Esophagus muscularis mucosa (tissue), 4 donors: ENCODE results near the gene NUP210. TPM values are rescaled to one million over a fixed set of nuclear protein-coding genes. Genes with fewer than 3 reads are reported as not detected.
"Not testable (repeated sequence)": the region's sequence is repeated elsewhere in the genome, so short reads cannot be mapped to it uniquely, and the experiment has no call there.

Source experiments
- DNase-seq: peaks from one replicate; pipeline ENCODE4 v3.0.0-alpha.2; 2017; ENCODE audit errors: extremely low spot score
- H3K27ac ChIP-seq, 4 donors: fragments of 200-600 bp; sonication (generic); replicated peaks in 1 of 4; 1 replicate in 3 of 4; 2 replicates in 1 of 4; pipeline ENCODE4 v1.5.1; 2016 to 2019; ENCODE audit warnings: mild to moderate bottlenecking in 1 of 4
- H3K27me3 ChIP-seq, 4 donors: fragments of 200-600 bp; sonication (generic); one replicate each; pipeline versions ENCODE4 v1.5.1 to v1.6.0; 2016 to 2019
- H3K36me3 ChIP-seq, 4 donors: fragments of 200-600 bp; sonication (generic); one replicate each; pipeline ENCODE4 v1.5.1; 2016 to 2019
- H3K4me1 ChIP-seq, 4 donors: fragments of 200-600 bp; sonication (generic); one replicate each; pipeline ENCODE4 v1.5.1; 2016 to 2019
- H3K4me3 ChIP-seq, 4 donors: fragments of 200-600 bp; sonication (generic); 1 replicate in 2 of 4; 2 replicates in 2 of 4; pipeline ENCODE4 v1.5.1; 2016 to 2019; ENCODE audit warnings: mild to moderate bottlenecking in 4 of 4, moderate library complexity in 1 of 4
- H3K9me3 ChIP-seq, 4 donors: fragments of 200-600 bp; sonication (generic); 1 replicate in 3 of 4; 2 replicates in 1 of 4; pipeline ENCODE4 v1.5.1; 2016 to 2019
- EP300 ChIP-seq: sonication (generic); formaldehyde crosslinking; IDR thresholded peaks from one replicate; pipeline ENCODE4 v1.6.1; 2017; ENCODE audit warnings: antibody characterized with exemption
- POLR2A ChIP-seq: fragments of 450-650 bp; IDR thresholded peaks from one replicate; pipeline ENCODE4 v1.6.1; 2017; ENCODE audit warnings: antibody characterized with exemption, moderate library complexity, mild to moderate bottlenecking, low read depth
- POLR2AphosphoS5 ChIP-seq, 2 donors: sonication (generic); formaldehyde crosslinking; IDR thresholded peaks; one replicate each; pipeline ENCODE4 v1.6.1; 2017; ENCODE audit warnings: antibody characterized with exemption in 2 of 2
- WGBS: methylation state at CpG from one replicate; pipeline ENCODE4 v1.1.5; 2018; 5-methylcytosine and 5-hydroxymethylcytosine counted together
- intact Hi-C: fragments of 100-400 bp; cut with DNase I; formaldehyde crosslinking; loops from one replicate; pipeline ENCODE4 v1.15.1; 2023
- total RNA-seq, 4 donors: library from RNA; depleted of rRNA; stranded (reverse); fragments of >200 nt; gene quantifications; one replicate each; pipeline versions ENCODE4 v1.1.0 to v1.2.1, GENCODE V29; 2016
- TF ChIP-seq, protein P1 (sequence below), 3 experiments: fragments of 200-600 bp in 2 of 3; fragments of 450-650 bp in 1 of 3; sonication (generic) in 2 of 3; IDR thresholded peaks; one replicate each; pipeline ENCODE4 v1.5.1; 2017 to 2019; ENCODE audit warnings: antibody characterized with exemption in 3 of 3, mild to moderate bottlenecking in 2 of 3, moderate library complexity in 1 of 3

NUP210 gene
- total RNA-seq, 4 donors from 2014 or later = 2.5 to 5.2 (median 4.2) TPM

DNA sequence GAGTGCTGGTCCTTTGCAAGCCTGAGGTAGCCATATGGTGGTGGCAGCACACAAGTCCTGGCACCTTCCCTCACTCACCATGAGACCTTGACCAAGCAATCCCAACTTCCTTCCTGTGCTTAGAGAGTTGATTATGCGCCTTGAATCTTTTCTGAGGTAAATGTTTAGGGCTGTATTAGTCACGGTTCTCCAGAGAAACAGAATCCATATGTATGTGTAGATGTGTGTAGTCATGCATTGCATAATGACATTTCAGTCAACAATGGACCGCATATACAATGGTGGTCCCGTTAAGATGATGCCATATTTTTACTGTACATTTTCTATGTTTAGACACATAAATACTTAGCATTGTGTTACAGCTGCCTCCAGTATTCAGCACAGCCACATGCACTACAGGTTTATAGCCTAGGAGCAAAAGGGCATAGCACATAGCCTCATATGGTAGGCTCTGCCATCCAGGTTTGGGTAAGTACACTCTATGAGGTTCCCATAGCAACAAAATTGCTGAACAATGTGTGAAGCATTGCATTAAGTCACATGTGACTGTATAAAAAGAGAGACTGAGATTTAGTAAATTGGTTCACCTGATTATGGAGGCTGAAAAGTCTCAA, 20.2 kb upstream of the NUP210 start:
- no peaks in the 10 kb centered on the region for H3K36me3 ChIP-seq
- no peaks in the 10 kb centered on the region for H3K27me3 ChIP-seq
- WGBS = 85% methylated on average over 4 of the region's 4 CpGs
- TF ChIP-seq POLR2AphosphoS5 (IDR thresholded peaks at IDR 0.05) = no peak
- TF ChIP-seq POLR2A = no peak
- TF ChIP-seq, protein P1, sequence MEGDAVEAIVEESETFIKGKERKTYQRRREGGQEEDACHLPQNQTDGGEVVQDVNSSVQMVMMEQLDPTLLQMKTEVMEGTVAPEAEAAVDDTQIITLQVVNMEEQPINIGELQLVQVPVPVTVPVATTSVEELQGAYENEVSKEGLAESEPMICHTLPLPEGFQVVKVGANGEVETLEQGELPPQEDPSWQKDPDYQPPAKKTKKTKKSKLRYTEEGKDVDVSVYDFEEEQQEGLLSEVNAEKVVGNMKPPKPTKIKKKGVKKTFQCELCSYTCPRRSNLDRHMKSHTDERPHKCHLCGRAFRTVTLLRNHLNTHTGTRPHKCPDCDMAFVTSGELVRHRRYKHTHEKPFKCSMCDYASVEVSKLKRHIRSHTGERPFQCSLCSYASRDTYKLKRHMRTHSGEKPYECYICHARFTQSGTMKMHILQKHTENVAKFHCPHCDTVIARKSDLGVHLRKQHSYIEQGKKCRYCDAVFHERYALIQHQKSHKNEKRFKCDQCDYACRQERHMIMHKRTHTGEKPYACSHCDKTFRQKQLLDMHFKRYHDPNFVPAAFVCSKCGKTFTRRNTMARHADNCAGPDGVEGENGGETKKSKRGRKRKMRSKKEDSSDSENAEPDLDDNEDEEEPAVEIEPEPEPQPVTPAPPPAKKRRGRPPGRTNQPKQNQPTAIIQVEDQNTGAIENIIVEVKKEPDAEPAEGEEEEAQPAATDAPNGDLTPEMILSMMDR (IDR thresholded peaks at IDR 0.05) = no peak
- TF ChIP-seq EP300 = no peak
- H3K9me3 ChIP-seq = no peaks in the 10 kb centered on the region
- H3K4me1 ChIP-seq = no peaks in the 10 kb centered on the region
- intact Hi-C loops = no loop called here
- H3K27ac ChIP-seq = no peak overlapping the region
- H3K4me3 ChIP-seq = no peak overlapping the region
- no peak for DNase-seq

DNA sequence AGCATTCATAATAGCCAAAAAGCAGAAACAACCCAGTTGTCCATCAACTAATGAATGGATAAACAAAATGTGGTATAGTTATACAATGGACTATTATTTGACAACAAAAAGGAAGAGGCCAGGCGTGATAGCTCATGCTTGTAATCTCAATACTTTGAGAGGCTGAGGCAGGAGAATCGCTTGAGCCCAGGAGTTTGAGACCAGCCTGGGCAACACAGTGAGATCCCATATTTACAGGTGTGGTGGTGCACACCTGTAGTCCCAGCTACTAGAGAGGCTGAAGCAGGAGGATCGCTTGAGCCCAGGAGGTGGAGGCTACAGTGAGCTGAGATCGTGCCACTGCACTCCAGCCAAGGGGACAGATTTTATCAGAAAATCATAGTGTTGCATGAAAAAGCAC, 16.1 kb upstream of the NUP210 start:
- intact Hi-C loops, H3K4me1 ChIP-seq, H3K27me3 ChIP-seq, H3K9me3 ChIP-seq, H3K4me3 ChIP-seq, DNase-seq, H3K36me3 ChIP-seq, H3K27ac ChIP-seq: not testable (repeated sequence)
- WGBS = 85% methylated on average over 4 of the region's 4 CpGs

DNA sequence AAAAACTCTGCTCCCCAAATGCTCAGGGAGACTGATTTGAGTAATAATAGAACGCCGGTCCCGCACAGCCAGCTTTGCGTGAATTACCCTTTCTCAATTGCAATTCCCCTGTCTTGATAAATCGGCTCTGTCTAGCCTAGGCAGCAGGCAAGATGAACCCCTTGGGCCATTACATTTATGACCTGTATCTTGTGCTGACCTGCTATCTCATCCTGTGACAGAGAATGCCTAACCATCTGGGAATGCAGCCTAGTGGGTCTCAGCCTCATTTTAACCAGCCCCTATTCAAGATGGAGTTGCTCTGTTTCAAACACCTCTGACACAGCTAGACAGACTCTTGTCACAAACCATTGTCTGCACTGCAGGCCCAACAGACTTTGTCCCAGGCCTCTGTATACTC, 13.8 kb upstream of the NUP210 start:
- no peaks in the 10 kb centered on the region for H3K9me3 ChIP-seq
- WGBS = 79% methylated on average over 5 of the region's 5 CpGs
- H3K27me3 ChIP-seq = no peaks in the 10 kb centered on the region
- H3K4me3 ChIP-seq = no peak overlapping the region
- TF ChIP-seq EP300 (no peak), POLR2A (no peak), POLR2AphosphoS5 (IDR thresholded peaks at IDR 0.05) (no peak)
- TF ChIP-seq, protein P1 (IDR thresholded peaks at IDR 0.05) = no peak
- H3K36me3 ChIP-seq = no peaks in the 10 kb centered on the region
- no peaks in the 10 kb centered on the region for H3K4me1 ChIP-seq
- intact Hi-C loops = no loop called here
- no peak overlapping the region for H3K27ac ChIP-seq
- DNase-seq = no peak

DNA sequence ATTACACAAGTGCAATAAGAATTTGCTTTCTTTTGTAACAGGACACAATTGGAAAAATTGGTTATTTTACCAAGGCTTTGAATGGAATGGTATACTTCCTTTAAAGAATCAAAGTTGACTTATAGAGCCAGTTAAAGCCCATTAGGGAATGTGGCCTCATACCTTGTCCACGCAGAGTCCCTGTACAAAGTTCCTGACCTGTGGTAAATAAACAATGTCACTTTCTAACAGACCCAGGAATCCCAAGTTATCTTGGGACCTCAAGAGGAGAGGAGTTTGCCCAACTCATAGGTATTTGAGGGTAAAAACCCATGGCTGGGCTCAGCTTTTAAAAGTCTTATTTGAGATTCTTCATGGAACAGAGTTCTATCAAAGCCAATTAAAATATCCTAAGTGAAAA, 12.0 kb upstream of the NUP210 start:
- Histone ChIP-seq H3K4me1 (no peaks in the 10 kb centered on the region), H3K27me3 (no peaks in the 10 kb centered on the region), H3K9me3 (no peaks in the 10 kb centered on the region), H3K4me3 (no peak overlapping the region), H3K27ac (no peak overlapping the region), H3K36me3 (no peaks in the 10 kb centered on the region)
- WGBS = 80% methylated on average over 1 of the region's 1 CpG
- DNase-seq = no peak
- TF ChIP-seq POLR2AphosphoS5 (IDR thresholded peaks at IDR 0.05) (no peak), POLR2A (no peak), EP300 (no peak)
- TF ChIP-seq, protein P1 (IDR thresholded peaks at IDR 0.05) = no peak
- intact Hi-C loops = no loop called here

DNA sequence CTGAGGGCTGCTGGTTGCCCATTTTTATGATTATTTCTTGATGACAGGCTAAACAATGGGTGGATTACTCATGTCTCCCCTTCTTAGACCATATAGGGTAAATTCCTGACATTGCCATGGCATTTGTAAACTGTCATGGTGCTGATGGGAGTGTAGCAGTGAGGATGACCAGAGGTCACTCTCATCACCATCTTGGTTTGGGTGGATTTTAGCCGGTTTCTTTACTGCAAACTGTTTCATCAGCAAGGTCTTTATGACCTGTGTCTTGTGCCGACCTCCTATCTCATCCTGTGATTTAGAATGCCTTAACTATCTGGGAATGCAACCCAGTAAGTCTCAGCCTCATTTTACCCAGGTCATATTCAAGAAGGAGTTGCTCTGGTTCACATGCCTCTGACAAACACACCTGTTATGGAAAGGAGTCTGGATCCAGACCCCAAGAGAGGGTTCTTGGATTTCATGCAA, 10.3 kb upstream of the NUP210 start:
- H3K9me3 ChIP-seq, H3K4me3 ChIP-seq, DNase-seq, H3K4me1 ChIP-seq, H3K27ac ChIP-seq, H3K27me3 ChIP-seq, intact Hi-C loops, H3K36me3 ChIP-seq: not testable (repeated sequence)
- WGBS = 83% methylated on average over 2 of the region's 2 CpGs

DNA sequence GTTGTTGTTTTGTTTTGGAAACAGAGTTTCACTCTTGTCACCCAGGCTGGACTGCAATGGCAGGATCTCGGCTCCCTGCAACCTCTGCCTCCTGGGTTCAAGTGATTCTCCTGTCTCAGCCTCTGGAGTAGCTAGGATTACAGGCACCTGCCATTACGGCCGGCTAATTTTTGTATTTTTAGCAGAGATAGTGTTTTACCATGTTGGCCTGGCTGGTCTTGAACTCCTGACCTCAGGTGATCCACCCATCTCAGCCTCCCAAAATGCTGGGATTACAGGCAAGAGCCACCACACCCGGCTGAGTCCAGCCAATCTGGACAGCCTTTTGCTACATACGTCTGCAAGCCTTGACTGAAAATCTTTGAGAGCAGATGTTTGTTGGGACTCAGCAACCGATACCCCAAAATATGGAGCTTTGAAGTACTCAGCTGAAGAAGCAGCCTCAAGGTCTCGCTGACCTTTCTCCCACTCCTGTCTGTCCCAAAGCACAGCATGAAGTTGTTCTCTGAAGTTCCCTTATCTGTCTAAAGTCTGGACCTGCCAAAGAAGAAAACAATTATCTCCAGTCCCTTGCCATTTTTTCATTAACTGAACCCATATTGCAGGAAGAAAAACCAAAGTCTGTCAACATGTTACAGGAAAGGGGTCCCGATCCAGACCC, 9.6 kb upstream of the NUP210 start:
- WGBS = 88% methylated on average over 8 of the region's 8 CpGs
- no peaks in the 10 kb centered on the region for H3K9me3 ChIP-seq
- intact Hi-C loops = no loop called here

DNA sequence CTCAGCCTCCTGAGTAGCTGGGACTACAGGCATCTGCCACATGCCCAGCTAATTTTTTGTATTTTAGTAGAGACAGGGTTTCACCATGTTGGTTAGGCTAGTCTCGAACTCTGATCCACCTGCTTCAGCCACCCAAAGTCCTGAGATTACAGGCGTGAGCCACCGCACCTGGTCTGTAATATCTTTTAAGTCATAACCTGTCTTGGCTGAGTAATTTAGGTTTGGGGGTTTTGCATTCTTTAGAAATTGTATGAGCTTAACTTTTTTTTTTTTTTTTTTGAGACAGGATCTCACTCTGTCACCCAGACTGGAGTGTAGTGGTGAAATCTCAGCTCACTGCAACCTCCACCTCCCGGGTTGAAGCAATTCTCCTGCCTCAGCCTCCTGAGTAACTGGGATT, 8.6 kb upstream of the NUP210 start:
- DNase-seq, H3K4me1 ChIP-seq, H3K27me3 ChIP-seq, H3K4me3 ChIP-seq, H3K36me3 ChIP-seq, intact Hi-C loops, H3K9me3 ChIP-seq, H3K27ac ChIP-seq: not testable (repeated sequence)
- 69% methylated on average over 4 of the region's 4 CpGs for WGBS

More for the DNA sequence above, 9.6 kb upstream of the NUP210 start:
- Histone ChIP-seq H3K27me3 (no peaks in the 10 kb centered on the region), H3K36me3 (no peaks in the 10 kb centered on the region), H3K4me1 (no peaks in the 10 kb centered on the region), H3K4me3 (no peak overlapping the region), H3K27ac (no peak overlapping the region)
- TF ChIP-seq EP300 = no peak
- no peak for DNase-seq
